Measurements from ENCODE around the gene SLC6A1. TPM values are rescaled to one million over a fixed set of nuclear protein-coding genes. Genes with fewer than 3 reads are reported as not detected.

The SLC6A1 gene
- under 1 TPM; 0.14 to 0.35 (median 0.20) TPM for total RNA-seq
- long read RNA-seq, donor 1, partial matches to known transcripts = 0 of 1 reads
- long read RNA-seq, donor 1, other reads (novel, unspliced or antisense) = 0 of 1 reads
- long read RNA-seq, donor 2 = 0 reads

DNA sequence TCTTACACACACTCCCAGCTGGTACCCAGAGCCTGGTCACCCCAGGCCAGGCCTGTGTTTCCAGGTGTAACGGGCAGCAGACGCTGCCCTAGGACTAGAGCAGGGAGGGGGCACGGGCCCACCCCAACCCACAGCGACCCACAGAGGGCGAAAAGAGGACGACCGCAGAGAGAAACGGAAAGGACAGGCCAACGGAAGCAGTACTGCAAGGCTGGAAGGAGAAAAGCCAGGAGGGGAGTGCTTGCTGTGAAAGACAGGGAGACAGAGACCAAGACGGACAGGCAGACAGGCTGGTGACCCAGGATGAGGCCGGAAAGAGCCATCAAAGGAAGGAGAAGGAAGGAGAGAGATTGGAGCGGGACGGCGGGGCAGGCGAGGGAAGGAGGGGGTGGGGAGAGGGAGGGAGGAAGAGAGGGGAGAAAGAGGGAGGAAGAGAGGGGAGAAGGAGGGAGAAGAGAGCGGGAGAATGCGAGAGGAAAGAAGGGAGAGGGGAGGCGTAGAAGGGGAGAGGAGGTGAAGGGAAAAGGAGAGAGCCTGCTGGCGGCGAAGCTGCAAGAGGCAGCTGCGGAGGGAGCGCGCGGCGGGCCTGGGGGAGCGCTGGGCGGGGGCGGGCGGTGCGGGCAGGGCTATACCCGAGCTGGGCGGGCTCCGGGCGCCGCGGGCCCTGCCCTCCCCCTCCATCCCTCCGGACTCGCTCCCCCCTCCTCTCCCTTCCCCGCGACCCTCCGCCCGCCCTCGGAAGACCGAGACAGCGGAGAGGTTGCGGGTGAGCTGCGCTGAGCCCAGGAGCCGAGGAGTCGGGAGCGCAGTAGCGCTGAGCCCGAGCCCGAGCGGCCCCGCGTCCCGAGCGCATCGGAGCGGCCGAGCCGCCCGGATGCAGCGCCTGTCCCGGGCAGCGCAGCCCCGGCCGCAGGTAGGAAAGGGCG, at the start of gene SLC6A1:
SLC6A1 (plus strand) TSS at position 732 of the 926 bp plus-strand sequence. CDS start 24,464 bp downstream, outside the sequence.
- DNase-seq = no peak
- no peaks in the 10 kb centered on the region for H3K9me3 ChIP-seq
- intact Hi-C loops (cut with DNase I, micrococcal nuclease) = no loop called here
- peak; percentile 41 for ATAC-seq
- TF ChIP-seq, protein P1, sequence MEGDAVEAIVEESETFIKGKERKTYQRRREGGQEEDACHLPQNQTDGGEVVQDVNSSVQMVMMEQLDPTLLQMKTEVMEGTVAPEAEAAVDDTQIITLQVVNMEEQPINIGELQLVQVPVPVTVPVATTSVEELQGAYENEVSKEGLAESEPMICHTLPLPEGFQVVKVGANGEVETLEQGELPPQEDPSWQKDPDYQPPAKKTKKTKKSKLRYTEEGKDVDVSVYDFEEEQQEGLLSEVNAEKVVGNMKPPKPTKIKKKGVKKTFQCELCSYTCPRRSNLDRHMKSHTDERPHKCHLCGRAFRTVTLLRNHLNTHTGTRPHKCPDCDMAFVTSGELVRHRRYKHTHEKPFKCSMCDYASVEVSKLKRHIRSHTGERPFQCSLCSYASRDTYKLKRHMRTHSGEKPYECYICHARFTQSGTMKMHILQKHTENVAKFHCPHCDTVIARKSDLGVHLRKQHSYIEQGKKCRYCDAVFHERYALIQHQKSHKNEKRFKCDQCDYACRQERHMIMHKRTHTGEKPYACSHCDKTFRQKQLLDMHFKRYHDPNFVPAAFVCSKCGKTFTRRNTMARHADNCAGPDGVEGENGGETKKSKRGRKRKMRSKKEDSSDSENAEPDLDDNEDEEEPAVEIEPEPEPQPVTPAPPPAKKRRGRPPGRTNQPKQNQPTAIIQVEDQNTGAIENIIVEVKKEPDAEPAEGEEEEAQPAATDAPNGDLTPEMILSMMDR (IDR thresholded peaks at IDR 0.05) = no peak
- H3K4me1 ChIP-seq (ENCODE audit: low read depth) = no peaks in the 10 kb centered on the region
- no peak within 1 kb of the TSS for H3K4me3 ChIP-seq
- H3K36me3 ChIP-seq (ENCODE audit: low read depth) = no peaks in the 10 kb centered on the region

GRCh38 chr3:10944866-10945265, 47.7 kb upstream of the SLC6A1 start:
- H3K36me3 ChIP-seq (ENCODE audit: low read depth) = no peaks in the 10 kb centered on the region
- no peak for DNase-seq
- H3K9me3 ChIP-seq = peaks cover 4% of the 10 kb centered on the region
- TF ChIP-seq, protein P1 (IDR thresholded peaks at IDR 0.05) = no peak
- no peaks in the 10 kb centered on the region for H3K4me1 ChIP-seq (ENCODE audit: low read depth)
- no peak overlapping the region for H3K4me3 ChIP-seq
- intact Hi-C loops (cut with DNase I, micrococcal nuclease) = loop anchor here (5.0 kb wide), 1 partner anchor 112 kb away; no protein-coding TSS in a partner anchor
- ATAC-seq = no peak

GRCh38 chr3:10945683-10946287, 46.8 kb upstream of the SLC6A1 start:
- ATAC-seq (peak; percentile 69), DNase-seq (peak in 2 of 3 donors; percentile 65 to 67)
- intact Hi-C loops (cut with DNase I, micrococcal nuclease) = loop anchor here (5.0 kb wide), 1 partner anchor 112 kb away; no protein-coding TSS in a partner anchor
- no peaks in the 10 kb centered on the region for H3K4me1 ChIP-seq (ENCODE audit: low read depth)
- TF ChIP-seq, protein P1 (IDR thresholded peaks at IDR 0.05) = peak; percentile 66
- no peaks in the 10 kb centered on the region for H3K36me3 ChIP-seq (ENCODE audit: low read depth)
- H3K4me3 ChIP-seq = no peak overlapping the region
- H3K9me3 ChIP-seq = peaks cover 4% of the 10 kb centered on the region

GRCh38 chr3:10946526-10946925, 46.0 kb upstream of the SLC6A1 start:
- no peak for DNase-seq

GRCh38 chr3:10948326-10948725, 44.2 kb upstream of the SLC6A1 start:
- intact Hi-C loops (cut with DNase I, micrococcal nuclease) = loop anchor here (5.0 kb wide), 1 partner anchor 109 kb away; no protein-coding TSS in a partner anchor
- DNase-seq (no peak), ATAC-seq (no peak)
- Histone ChIP-seq H3K4me1 (ENCODE audit: low read depth) (no peaks in the 10 kb centered on the region), H3K36me3 (ENCODE audit: low read depth) (no peaks in the 10 kb centered on the region), H3K9me3 (no peaks in the 10 kb centered on the region), H3K4me3 (no peak overlapping the region)
- TF ChIP-seq, protein P1 (IDR thresholded peaks at IDR 0.05) = no peak

More at GRCh38 chr3:10946526-10946925, 46.0 kb upstream of the SLC6A1 start:
- Histone ChIP-seq H3K4me3 (no peak overlapping the region), H3K9me3 (peaks cover 4% of the 10 kb centered on the region), H3K4me1 (ENCODE audit: low read depth) (no peaks in the 10 kb centered on the region), H3K36me3 (ENCODE audit: low read depth) (no peaks in the 10 kb centered on the region)
- no peak for ATAC-seq
- TF ChIP-seq, protein P1 (IDR thresholded peaks at IDR 0.05) = no peak
- intact Hi-C loops (cut with DNase I, micrococcal nuclease) = loop anchor here (5.0 kb wide), 1 partner anchor 111 kb away; no protein-coding TSS in a partner anchor

All from mucosa of descending colon (tissue), 3 donors.